ENCODE measurements around the gene ABCA9. TPM values are rescaled to one million over a fixed set of nuclear protein-coding genes. Genes with fewer than 3 reads are reported as not detected.

The ABCA9 gene
- total RNA-seq, 3 donors from 2014 or later = 18.0 to 92.7 (median 56.7) TPM

- H3K9me3 ChIP-seq = no peaks in the 10 kb centered on the region
- no peaks in the 10 kb centered on the region for H3K36me3 ChIP-seq
- no peaks in the 10 kb centered on the region for H3K4me1 ChIP-seq
- no peaks in the 10 kb centered on the region for H3K27me3 ChIP-seq
- peak overlapping the region; percentile 36 to 40 for H3K27ac ChIP-seq
- no peak for TF ChIP-seq POLR2A (IDR thresholded peaks at IDR 0.05)
- TF ChIP-seq POLR2AphosphoS5 (IDR thresholded peaks at IDR 0.05) = no peak
- no peak for TF ChIP-seq CTCF (IDR thresholded peaks at IDR 0.05)
- intact Hi-C loops (cut with DNase I; ENCODE audit: low total_unique reads) = no loop called here
- no peak overlapping the region for H3K4me3 ChIP-seq
- DNase-seq (ENCODE audit: low spot score in 2 of 2) = no peak
These were observed 1.2 kb upstream of the ABCA9 start for GRCh38 chr17:69061721-69062556.

GRCh38 chr17:69059458-69060175 lies 1.1 kb downstream of the ABCA9 start:
- no peak for TF ChIP-seq POLR2AphosphoS5 (IDR thresholded peaks at IDR 0.05)
- no peak for TF ChIP-seq POLR2A (IDR thresholded peaks at IDR 0.05)
- TF ChIP-seq CTCF (IDR thresholded peaks at IDR 0.05) = no peak
- intact Hi-C loops (cut with DNase I; ENCODE audit: low total_unique reads) = no loop called here
- no peaks in the 10 kb centered on the region for H3K36me3 ChIP-seq
- H3K9me3 ChIP-seq = no peaks in the 10 kb centered on the region
- no peaks in the 10 kb centered on the region for H3K4me1 ChIP-seq
- H3K4me3 ChIP-seq = peak overlapping the region in 2 of 3 donors; percentile 28 to 42
- no peak for DNase-seq (ENCODE audit: low spot score in 2 of 2)
- no peaks in the 10 kb centered on the region for H3K27me3 ChIP-seq
- peak overlapping the region; percentile 58 to 73 for H3K27ac ChIP-seq

GRCh38 chr17:69058165-69058564 lies 2.6 kb downstream of the ABCA9 start:
- TF ChIP-seq POLR2AphosphoS5 (IDR thresholded peaks at IDR 0.05) = no peak
- no peaks in the 10 kb centered on the region for H3K4me1 ChIP-seq
- no peak for DNase-seq (ENCODE audit: low spot score in 2 of 2)
- no peaks in the 10 kb centered on the region for H3K27me3 ChIP-seq
- peak overlapping the region; percentile 58 to 73 for H3K27ac ChIP-seq
- H3K9me3 ChIP-seq = no peaks in the 10 kb centered on the region
- H3K36me3 ChIP-seq = no peaks in the 10 kb centered on the region
- intact Hi-C loops (cut with DNase I; ENCODE audit: low total_unique reads) = no loop called here
- H3K4me3 ChIP-seq = no peak overlapping the region

- H3K27me3 ChIP-seq = no peaks in the 10 kb centered on the region
- H3K4me1 ChIP-seq = no peaks in the 10 kb centered on the region
- DNase-seq (ENCODE audit: low spot score in 2 of 2) = no peak
- no peak overlapping the region for H3K4me3 ChIP-seq
- no peaks in the 10 kb centered on the region for H3K36me3 ChIP-seq
- no peaks in the 10 kb centered on the region for H3K9me3 ChIP-seq
- TF ChIP-seq POLR2AphosphoS5 (IDR thresholded peaks at IDR 0.05) (no peak), CTCF (IDR thresholded peaks at IDR 0.05) (no peak), POLR2A (IDR thresholded peaks at IDR 0.05) (no peak)
- no peak overlapping the region for H3K27ac ChIP-seq
- intact Hi-C loops (cut with DNase I; ENCODE audit: low total_unique reads) = no loop called here
These were observed 3.4 kb downstream of the ABCA9 start for GRCh38 chr17:69057280-69057679.

GRCh38 chr17:69056179-69056823 lies 4.4 kb downstream of the ABCA9 start:
- no peak for TF ChIP-seq POLR2AphosphoS5 (IDR thresholded peaks at IDR 0.05)
- no peaks in the 10 kb centered on the region for H3K36me3 ChIP-seq
- no peak overlapping the region for H3K4me3 ChIP-seq
- no peaks in the 10 kb centered on the region for H3K9me3 ChIP-seq
- H3K27me3 ChIP-seq = no peaks in the 10 kb centered on the region
- H3K4me1 ChIP-seq = no peaks in the 10 kb centered on the region
- H3K27ac ChIP-seq = no peak overlapping the region
- no peak for DNase-seq (ENCODE audit: low spot score in 2 of 2)
- intact Hi-C loops (cut with DNase I; ENCODE audit: low total_unique reads) = no loop called here

- Histone ChIP-seq H3K9me3 (no peaks in the 10 kb centered on the region), H3K27ac (no peak overlapping the region), H3K4me1 (no peaks in the 10 kb centered on the region), H3K27me3 (no peaks in the 10 kb centered on the region), H3K36me3 (no peaks in the 10 kb centered on the region), H3K4me3 (no peak overlapping the region)
- intact Hi-C loops (cut with DNase I; ENCODE audit: low total_unique reads) = no loop called here
- no peak for DNase-seq (ENCODE audit: low spot score in 2 of 2)
- TF ChIP-seq POLR2AphosphoS5 (IDR thresholded peaks at IDR 0.05) (no peak), CTCF (IDR thresholded peaks at IDR 0.05) (no peak), POLR2A (IDR thresholded peaks at IDR 0.05) (no peak)
These were observed 5.4 kb downstream of the ABCA9 start for GRCh38 chr17:69055334-69055733.

All from breast epithelium (tissue), 4 donors.